Aorta (tissue), 5 donors: ENCODE results near the gene EP400. TPM values are rescaled to one million over a fixed set of nuclear protein-coding genes. Genes with fewer than 3 reads are reported as not detected.

Experiments
- ATAC-seq: fragments of 200-7000 bp; cut with Tn5 transposase; one replicate; pipeline ENCODE4 v1.9.1; 2022; ENCODE audit warnings: moderate library complexity; ENCODE audit not compliant: low FRiP score
- DNase-seq, 2 donors: peaks; one replicate each; pipeline ENCODE4 v3.0.0-alpha.2; 2020
- H3K27ac ChIP-seq, 2 donors: one replicate each; pipeline ENCODE4 v1.5.1; 2013; ENCODE audit warnings: low read length in 2 of 2, mild to moderate bottlenecking in 2 of 2, moderate library complexity in 2 of 2, control low read depth in 1 of 2, inconsistent platforms in 1 of 2, low read depth in 1 of 2
- H3K27me3 ChIP-seq, 2 donors: one replicate each; pipeline ENCODE4 v1.6.1; 2013; ENCODE audit warnings: control low read depth in 1 of 2, low read length in 1 of 2, mild to moderate bottlenecking in 1 of 2, moderate library complexity in 1 of 2; ENCODE audit not compliant: insufficient read depth in 2 of 2, control insufficient read depth in 1 of 2
- H3K36me3 ChIP-seq, 2 donors: one replicate each; pipeline ENCODE4 v1.6.1; 2013; ENCODE audit warnings: control low read depth in 1 of 2, low read length in 1 of 2, mild to moderate bottlenecking in 1 of 2; ENCODE audit not compliant: insufficient read depth in 2 of 2, control insufficient read depth in 1 of 2
- H3K4me1 ChIP-seq, 2 donors: one replicate each; pipeline ENCODE4 v1.6.1; 2013; ENCODE audit warnings: low read length in 2 of 2, control low read depth in 1 of 2, mild to moderate bottlenecking in 1 of 2, moderate library complexity in 1 of 2; ENCODE audit not compliant: insufficient read depth in 2 of 2, control insufficient read depth in 1 of 2
- H3K4me3 ChIP-seq, 2 donors: one replicate each; pipeline ENCODE4 v1.5.1; 2013; ENCODE audit warnings: low read length in 2 of 2, control low read depth in 1 of 2, mild to moderate bottlenecking in 1 of 2
- H3K9me3 ChIP-seq: one replicate; pipeline ENCODE4 v1.6.1; 2013; ENCODE audit warnings: mild to moderate bottlenecking, low read length; ENCODE audit not compliant: control insufficient read depth
- WGBS, 2 donors: extraction: QIAGEN DNeasy Blood & Tissue Kit; methylation state at CpG; one replicate each; pipeline ENCODE4 v1.1.7; 2013; 5-methylcytosine and 5-hydroxymethylcytosine counted together
- intact Hi-C, 2 donors: fragments of 100-400 bp; cut with DNase I; formaldehyde crosslinking; loops; one replicate each; pipeline versions ENCODE4 v1.14.2 to v1.15.0; 2022
- polyA plus RNA-seq, 2 donors: library from polyadenylated mRNA; stranded (reverse); fragments of 200-250 nt; gene quantifications; one replicate each; pipeline ENCODE4 v1.2.3, GENCODE V29; 2013
- total RNA-seq, 2 donors: library from RNA; stranded (reverse); fragmentation: NEBNext Ultra II Directional; extraction: Animal tissue kit (Norgen Biotek cat#: 25700); gene quantifications; one replicate each; pipeline ENCODE4 v1.2.1, GENCODE V29; 2021
- donor health status: healthy with polysubstance abuse.
- donor health status: Bipolar disorder and iron deficiency.
- donor health status: DM: no; HTN: no; CAD: no.
- donor health status: DM: no; HTN: no; CAD: no.
- donor health status: DM: yes; HTN: yes; CAD: no.

The EP400 gene
- total and polyA plus RNA-seq, 4 donors = 2.8 to 52.9 (median 28.1) TPM

- peak overlapping the region; percentile 66 to 90 for H3K4me3 ChIP-seq
- no peaks in the 10 kb centered on the region for H3K9me3 ChIP-seq
- H3K36me3 ChIP-seq = peaks cover 0 to 2% of the 10 kb centered on the region in 2 donors
- H3K27me3 ChIP-seq = no peaks in the 10 kb centered on the region
- 1 to 2% methylated on average over 39 to 49 of the region's 49 CpGs for WGBS, 2 donors
- ATAC-seq (peak; percentile 85), DNase-seq (peak; percentile 78 to 94)
- H3K27ac ChIP-seq = peak overlapping the region in 1 of 2 donors; percentile 3
- H3K4me1 ChIP-seq = no peaks in the 10 kb centered on the region
- intact Hi-C loops = no loop called here
Measured at GRCh38 chr12:132084621-132085290, 135.0 kb downstream of the EP400 start.

- no peak for ATAC-seq
- DNase-seq = no peak
- H3K27ac ChIP-seq = peak overlapping the region in 1 of 2 donors; percentile 3
- H3K36me3 ChIP-seq = peaks cover 0 to 2% of the 10 kb centered on the region in 2 donors
- WGBS, 2 donors = 22 to 26% methylated on average over 6 of the region's 6 CpGs
- no peaks in the 10 kb centered on the region for H3K27me3 ChIP-seq
- H3K9me3 ChIP-seq = no peaks in the 10 kb centered on the region
- intact Hi-C loops = no loop called here
- H3K4me1 ChIP-seq = no peaks in the 10 kb centered on the region
- H3K4me3 ChIP-seq = peak overlapping the region; percentile 66 to 90
Measured at GRCh38 chr12:132085291-132085635, 135.5 kb downstream of the EP400 start.

- ATAC-seq (no peak), DNase-seq (no peak)
- Histone ChIP-seq H3K4me1 (no peaks in the 10 kb centered on the region), H3K9me3 (no peaks in the 10 kb centered on the region), H3K4me3 (no peak overlapping the region), H3K27ac (no peak overlapping the region), H3K36me3 (peaks cover 0 to 2% of the 10 kb centered on the region in 2 donors), H3K27me3 (no peaks in the 10 kb centered on the region)
- 85 to 90% methylated on average over 4 of the region's 4 CpGs for WGBS, 2 donors
- intact Hi-C loops = no loop called here
Measured at GRCh38 chr12:132089407-132089910, 139.7 kb downstream of the EP400 start.

GRCh38 chr12:132094269-132094891, 144.6 kb downstream of the EP400 start:
- H3K27ac ChIP-seq = no peak overlapping the region
- 95 to 96% methylated on average over 16 of the region's 16 CpGs for WGBS, 2 donors
- H3K4me3 ChIP-seq = no peak overlapping the region
- H3K27me3 ChIP-seq = no peaks in the 10 kb centered on the region
- H3K9me3 ChIP-seq = no peaks in the 10 kb centered on the region
- no peaks in the 10 kb centered on the region for H3K4me1 ChIP-seq
- intact Hi-C loops = no loop called here
- DNase-seq (peak in 1 of 2 donors; percentile 50), ATAC-seq (no peak)
- peaks cover 0 to 2% of the 10 kb centered on the region in 2 donors for H3K36me3 ChIP-seq

GRCh38 chr12:132095520-132096409, 146.0 kb downstream of the EP400 start:
- Histone ChIP-seq H3K9me3 (no peaks in the 10 kb centered on the region), H3K27me3 (no peaks in the 10 kb centered on the region), H3K4me1 (no peaks in the 10 kb centered on the region), H3K4me3 (no peak overlapping the region), H3K27ac (no peak overlapping the region), H3K36me3 (peaks cover 0 to 4% of the 10 kb centered on the region in 2 donors)
- 97% methylated on average over 11 of the region's 11 CpGs for WGBS, 2 donors
- intact Hi-C loops = no loop called here
- ATAC-seq = no peak
- DNase-seq = no peak

GRCh38 chr12:132099739-132100138, 150.0 kb downstream of the EP400 start:
- no peak overlapping the region for H3K4me3 ChIP-seq
- intact Hi-C loops = no loop called here
- no peaks in the 10 kb centered on the region for H3K27me3 ChIP-seq
- DNase-seq = no peak
- peaks cover 0 to 4% of the 10 kb centered on the region in 2 donors for H3K36me3 ChIP-seq
- ATAC-seq = no peak
- WGBS, 2 donors = 87 to 89% methylated on average over 12 of the region's 12 CpGs
- H3K4me1 ChIP-seq = no peaks in the 10 kb centered on the region
- no peak overlapping the region for H3K27ac ChIP-seq
- no peaks in the 10 kb centered on the region for H3K9me3 ChIP-seq

- H3K9me3 ChIP-seq = no peaks in the 10 kb centered on the region
- H3K27me3 ChIP-seq = no peaks in the 10 kb centered on the region
- ATAC-seq (no peak), DNase-seq (peak in 1 of 2 donors; percentile 68)
- H3K4me3 ChIP-seq = no peak overlapping the region
- no peaks in the 10 kb centered on the region for H3K4me1 ChIP-seq
- intact Hi-C loops = no loop called here
- H3K27ac ChIP-seq = no peak overlapping the region
- 94 to 96% methylated on average over 13 of the region's 13 CpGs for WGBS, 2 donors
- peaks cover 0 to 4% of the 10 kb centered on the region in 2 donors for H3K36me3 ChIP-seq
Measured at GRCh38 chr12:132100306-132101065, 150.7 kb downstream of the EP400 start.

- intact Hi-C loops = no loop called here
- no peak for ATAC-seq
- peak in 1 of 2 donors; percentile 61 for DNase-seq
- H3K4me1 ChIP-seq = no peaks in the 10 kb centered on the region
- H3K36me3 ChIP-seq = peaks cover 0 to 4% of the 10 kb centered on the region in 2 donors
- H3K9me3 ChIP-seq = no peaks in the 10 kb centered on the region
- H3K27me3 ChIP-seq = no peaks in the 10 kb centered on the region
- no peak overlapping the region for H3K4me3 ChIP-seq
- no peak overlapping the region for H3K27ac ChIP-seq
- WGBS, 2 donors = 86 to 91% methylated on average over 9 of the region's 9 CpGs
Measured at GRCh38 chr12:132102297-132102696, 152.6 kb downstream of the EP400 start.
